ENCODE results near the gene MID1.

MID1 gene

GRCh38 chrX:10427249-10427648 lies 193.1 kb downstream of the MID1 start:
- no peak for DNase-seq

GRCh38 chrX:10423716-10424115 lies 196.7 kb downstream of the MID1 start:
- DNase-seq = no peak

- no peak for DNase-seq
Observed at GRCh38 chrX:10420134-10420533, 200.3 kb downstream of the MID1 start.

- DNase-seq = no peak
Observed at GRCh38 chrX:10416424-10416823, 204.0 kb downstream of the MID1 start.

- DNase-seq = peak; percentile 70
Observed at GRCh38 chrX:10415306-10416001, 204.9 kb downstream of the MID1 start.

GRCh38 chrX:10414862-10415261 lies 205.5 kb downstream of the MID1 start:
- peak; percentile 68 for DNase-seq

GRCh38 chrX:10414156-10414824 lies 206.1 kb downstream of the MID1 start:
- DNase-seq = no peak

- DNase-seq = peak; percentile 80
Observed at GRCh38 chrX:10404436-10404835, 215.9 kb downstream of the MID1 start.

- no peak for DNase-seq
Observed at GRCh38 chrX:10401239-10401638, 219.1 kb downstream of the MID1 start.

DNA sequence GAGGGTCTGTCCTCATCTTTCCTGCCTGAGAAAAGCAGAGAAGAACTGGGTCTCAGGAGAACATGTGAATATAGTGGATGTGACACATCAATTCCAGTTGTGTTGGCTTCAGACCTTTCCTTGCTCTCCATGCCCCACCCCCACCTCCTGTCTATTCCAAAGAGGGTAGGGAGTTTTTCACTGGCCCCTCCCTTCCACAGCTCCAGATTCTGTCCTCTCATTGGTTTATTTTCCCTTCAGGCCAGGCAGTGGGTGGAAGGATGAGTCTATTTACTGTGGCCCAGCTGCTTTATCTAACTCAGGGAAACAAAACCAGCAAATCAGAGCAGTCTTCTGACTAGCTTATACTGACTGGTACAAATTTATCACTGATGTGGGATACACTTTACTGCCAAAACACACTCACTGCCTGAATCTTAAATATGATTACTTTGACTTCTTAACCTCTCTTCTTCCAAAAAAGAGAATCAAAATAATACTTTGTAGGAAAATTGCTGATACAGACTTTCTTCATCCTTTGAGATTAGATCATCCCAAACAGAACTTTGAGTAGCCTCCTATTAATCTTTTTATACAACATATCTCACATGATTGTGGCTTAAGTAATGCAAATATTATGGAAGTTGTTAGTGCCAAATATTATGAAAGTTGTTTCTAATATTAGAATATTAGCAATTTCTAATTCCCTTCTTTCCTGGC lies 221.2 kb downstream of the MID1 start:
- DNase-seq = no peak

- no peak for DNase-seq
Observed at GRCh38 chrX:10398215-10398614, 222.2 kb downstream of the MID1 start.

GRCh38 chrX:10397349-10397748 lies 223.0 kb downstream of the MID1 start:
- no peak for DNase-seq

GRCh38 chrX:10395643-10396042 lies 224.7 kb downstream of the MID1 start:
- DNase-seq = no peak
